Immature natural killer cell (primary cell): ENCODE results near the gene GJC1. TPM values are rescaled to one million over a fixed set of nuclear protein-coding genes. Genes with fewer than 3 reads are reported as not detected.
A peak's percentile ranks its signal among the peaks of the same experiment; 100 is the strongest.

Experiments
- DNase-seq, 3 donors: peaks; one replicate each; pipeline ENCODE4 v3.0.0; 2022; ENCODE audit warnings: mixed read lengths in 1 of 3
- H3K27ac Mint-ChIP-seq, 6 donors: one replicate each; pipeline ENCODE4 v1.8.0; 2020; ENCODE audit warnings: mixed read lengths in 6 of 6, mild to moderate bottlenecking in 5 of 6, inconsistent platforms in 4 of 6, moderate library complexity in 3 of 6
- H3K27me3 Mint-ChIP-seq, 3 donors: one replicate each; pipeline ENCODE4 v1.8.0; 2020 to 2021; ENCODE audit warnings: low read depth in 3 of 3, mild to moderate bottlenecking in 3 of 3, mixed read lengths in 3 of 3, moderate library complexity in 3 of 3, inconsistent platforms in 1 of 3
- H3K36me3 Mint-ChIP-seq, 3 donors: one replicate each; pipeline ENCODE4 v1.8.0; 2020; ENCODE audit warnings: mixed read lengths in 3 of 3, inconsistent platforms in 2 of 3, mild to moderate bottlenecking in 2 of 3
- H3K4me1 Mint-ChIP-seq, 2 donors: one replicate each; pipeline ENCODE4 v1.8.0; 2020; ENCODE audit warnings: inconsistent platforms in 2 of 2, mild to moderate bottlenecking in 2 of 2, mixed read lengths in 2 of 2, moderate library complexity in 1 of 2
- H3K4me3 Mint-ChIP-seq, 5 donors: one replicate each; pipeline ENCODE4 v1.8.0; 2020; ENCODE audit warnings: mild to moderate bottlenecking in 5 of 5, mixed read lengths in 5 of 5, inconsistent platforms in 3 of 5, moderate library complexity in 3 of 5
- H3K9me3 Mint-ChIP-seq, 6 donors: one replicate each; pipeline ENCODE4 v1.8.0; 2020; ENCODE audit warnings: mild to moderate bottlenecking in 6 of 6, mixed read lengths in 6 of 6, inconsistent platforms in 4 of 6, moderate library complexity in 3 of 6
- polyA plus RNA-seq, 3 donors: library from polyadenylated mRNA; unstranded; fragments of 300-500 nt; fragmentation: Illumina TruSeq; gene quantifications; one replicate each; pipeline ENCODE4 v1.2.3, GENCODE V29; 2021

The GJC1 gene
- polyA plus RNA-seq, 3 donors from 2014 or later, result not detected

GRCh38 chr17:44785921-44786320 lies 44.2 kb downstream of the GJC1 start:
- Mint-ChIP-seq H3K9me3 (no peaks in the 10 kb centered on the region), H3K4me1 (no peaks in the 10 kb centered on the region), H3K4me3 (no peak overlapping the region), H3K27ac (no peak overlapping the region), H3K27me3 (peaks cover 0 to 2% (median 0%) of the 10 kb centered on the region in 3 donors), H3K36me3 (no peaks in the 10 kb centered on the region)
- DNase-seq, result no peak

DNA sequence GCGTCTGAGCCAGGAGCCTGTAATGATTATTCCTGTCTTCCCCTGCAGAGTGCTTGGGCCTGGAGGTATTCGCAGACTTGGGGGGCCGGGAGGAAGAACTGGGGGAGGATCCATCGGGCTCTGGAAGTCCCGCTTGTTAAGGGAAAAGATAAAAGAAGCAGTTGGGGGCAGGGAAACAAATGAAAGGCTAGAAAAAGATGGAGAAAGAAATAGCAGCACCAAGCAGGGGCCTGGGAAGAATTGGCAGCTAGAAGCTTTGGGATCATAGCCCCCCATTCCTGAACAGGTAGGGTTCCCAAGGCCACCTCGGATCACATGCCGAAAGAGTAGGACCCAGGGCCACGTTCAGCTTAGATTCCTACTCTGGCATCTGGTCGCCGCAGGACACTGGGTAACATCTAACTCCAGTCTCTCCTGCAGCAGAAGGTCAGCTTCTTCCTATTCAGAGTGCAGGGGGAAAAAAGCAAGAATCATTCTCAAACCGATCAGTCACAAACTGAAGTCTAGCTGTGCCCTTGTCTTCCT lies 47.7 kb downstream of the GJC1 start:
- H3K27me3 Mint-ChIP-seq, result peaks cover 0 to 2% (median 2%) of the 10 kb centered on the region in 3 donors

GRCh38 chr17:44781551-44782325 lies 48.3 kb downstream of the GJC1 start:
- Mint-ChIP-seq H3K36me3 (no peaks in the 10 kb centered on the region), H3K9me3 (no peaks in the 10 kb centered on the region), H3K27ac (no peak overlapping the region), H3K4me1 (no peaks in the 10 kb centered on the region), H3K4me3 (no peak overlapping the region), H3K27me3 (peaks cover 0 to 2% (median 2%) of the 10 kb centered on the region in 3 donors)
- no peak for DNase-seq

More for the DNA sequence above, 47.7 kb downstream of the GJC1 start:
- no peak overlapping the region for H3K4me3 Mint-ChIP-seq
- H3K27ac Mint-ChIP-seq, result no peak overlapping the region
- DNase-seq, result no peak
- H3K4me1 Mint-ChIP-seq, result no peaks in the 10 kb centered on the region
- H3K36me3 Mint-ChIP-seq, result no peaks in the 10 kb centered on the region
- no peaks in the 10 kb centered on the region for H3K9me3 Mint-ChIP-seq

DNA sequence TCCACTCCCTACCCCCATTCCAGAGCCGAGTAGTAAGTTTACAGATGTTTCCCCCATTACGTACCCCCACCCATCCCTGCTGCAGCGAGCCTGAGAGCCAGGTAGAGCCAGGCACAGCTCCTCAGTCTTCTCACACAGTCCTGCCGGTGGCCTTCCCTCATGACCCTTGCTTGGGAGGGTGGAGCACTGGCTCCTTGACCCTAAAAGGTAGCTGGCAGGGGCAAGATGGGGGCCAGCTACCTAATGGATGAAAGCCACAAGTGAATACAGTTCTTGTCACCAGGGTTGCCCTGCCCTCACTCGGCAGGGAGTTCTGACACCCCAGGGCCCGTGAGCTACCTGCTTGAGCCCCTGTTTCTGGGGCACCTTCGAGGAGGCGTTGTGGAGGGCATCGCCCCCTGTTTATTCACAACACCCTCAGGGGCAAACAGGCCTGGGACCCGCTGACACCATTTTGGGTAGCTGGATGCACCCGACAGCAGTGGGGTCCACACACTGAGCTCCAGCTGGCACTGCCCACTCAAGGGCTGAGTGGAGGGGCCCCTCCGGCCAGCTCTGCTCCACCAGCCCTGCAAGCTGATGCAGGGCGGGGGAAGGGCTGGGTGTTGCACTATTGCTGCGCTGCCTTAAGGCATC lies 49.1 kb downstream of the GJC1 start:
- Mint-ChIP-seq H3K4me3 (no peak overlapping the region), H3K27ac (no peak overlapping the region), H3K4me1 (peaks cover 6 to 7% of the 10 kb centered on the region in 2 donors), H3K9me3 (no peaks in the 10 kb centered on the region), H3K36me3 (no peaks in the 10 kb centered on the region), H3K27me3 (peaks cover 0 to 2% (median 2%) of the 10 kb centered on the region in 3 donors)
- no peak for DNase-seq

GRCh38 chr17:44780161-44780560 lies 49.9 kb downstream of the GJC1 start:
- H3K4me1 Mint-ChIP-seq, result peaks cover 8 to 12% of the 10 kb centered on the region in 2 donors

GRCh38 chr17:44779211-44780025 lies 50.7 kb downstream of the GJC1 start:
- Mint-ChIP-seq H3K4me1 (peaks cover 8 to 13% of the 10 kb centered on the region in 2 donors), H3K27me3 (peaks cover 0 to 2% (median 2%) of the 10 kb centered on the region in 3 donors), H3K36me3 (no peaks in the 10 kb centered on the region), H3K9me3 (no peaks in the 10 kb centered on the region), H3K4me3 (peak overlapping the region; percentile 42 to 68 (median 64)), H3K27ac (no peak overlapping the region)
- DNase-seq, result peak; percentile 66 to 73 (median 69)

More at GRCh38 chr17:44780161-44780560, 49.9 kb downstream of the GJC1 start:
- DNase-seq, result no peak
- Mint-ChIP-seq H3K36me3 (no peaks in the 10 kb centered on the region), H3K9me3 (no peaks in the 10 kb centered on the region), H3K4me3 (peak overlapping the region in 1 of 5 donors; percentile 56), H3K27ac (no peak overlapping the region), H3K27me3 (peaks cover 0 to 2% (median 2%) of the 10 kb centered on the region in 3 donors)

- no peaks in the 10 kb centered on the region for H3K9me3 Mint-ChIP-seq
- H3K27ac Mint-ChIP-seq, result no peak overlapping the region
- H3K4me3 Mint-ChIP-seq, result peak overlapping the region; percentile 42 to 68 (median 64)
- H3K27me3 Mint-ChIP-seq, result peaks cover 0 to 2% (median 2%) of the 10 kb centered on the region in 3 donors
- H3K36me3 Mint-ChIP-seq, result no peaks in the 10 kb centered on the region
- H3K4me1 Mint-ChIP-seq, result peaks cover 8 to 13% of the 10 kb centered on the region in 2 donors
- DNase-seq, result no peak
Observed at GRCh38 chr17:44778656-44779210, 51.4 kb downstream of the GJC1 start.

GRCh38 chr17:44777394-44778348 lies 52.4 kb downstream of the GJC1 start:
- no peaks in the 10 kb centered on the region for H3K9me3 Mint-ChIP-seq
- peaks cover under 1 to 2% (median 2%) of the 10 kb centered on the region in 3 donors for H3K27me3 Mint-ChIP-seq
- H3K4me1 Mint-ChIP-seq, result peaks cover 8 to 13% of the 10 kb centered on the region in 2 donors
- no peaks in the 10 kb centered on the region for H3K36me3 Mint-ChIP-seq
- H3K27ac Mint-ChIP-seq, result no peak overlapping the region
- no peak for DNase-seq
- peak overlapping the region; percentile 15 to 59 (median 34) for H3K4me3 Mint-ChIP-seq

DNA sequence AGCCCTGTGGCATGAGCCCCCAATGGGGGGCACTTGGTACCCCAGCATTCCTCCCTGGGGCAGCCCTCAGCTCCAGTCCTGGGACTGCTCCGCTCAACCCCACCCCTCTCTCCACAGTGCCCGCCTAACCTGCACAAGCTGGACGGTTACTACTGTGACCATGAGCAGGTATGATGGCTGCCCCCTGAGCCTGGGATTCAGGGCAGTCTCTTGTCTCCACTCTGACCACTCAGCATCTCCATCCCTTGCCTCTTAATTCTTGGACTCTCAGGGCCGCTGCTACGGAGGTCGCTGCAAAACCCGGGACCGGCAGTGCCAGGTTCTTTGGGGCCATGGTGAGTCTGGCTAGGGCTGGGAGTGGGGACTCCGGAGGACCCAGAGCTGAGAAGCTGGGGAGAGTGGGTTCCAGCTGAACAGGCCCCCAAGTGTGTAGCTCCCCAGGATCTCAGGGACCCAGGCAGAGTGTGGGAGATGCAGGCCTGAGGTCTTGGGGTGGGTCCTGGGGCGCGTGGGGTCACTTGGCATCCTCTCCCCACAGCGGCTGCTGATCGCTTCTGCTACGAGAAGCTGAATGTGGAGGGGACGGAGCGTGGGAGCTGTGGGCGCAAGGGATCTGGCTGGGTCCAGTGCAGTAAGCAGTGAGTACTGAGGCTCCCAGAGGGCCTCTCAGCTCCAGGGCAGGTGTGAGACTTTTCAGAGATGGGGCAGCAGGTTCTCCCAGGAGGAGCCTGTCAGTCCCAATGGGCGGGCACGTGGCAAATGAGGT lies 53.3 kb downstream of the GJC1 start:
- Mint-ChIP-seq H3K36me3 (no peaks in the 10 kb centered on the region), H3K4me3 (peak overlapping the region; percentile 34 to 93 (median 83))
- DNase-seq, result no peak

GRCh38 chr17:44775838-44776621 lies 54.1 kb downstream of the GJC1 start:
- Mint-ChIP-seq H3K27me3 (peaks cover 0 to 2% (median 2%) of the 10 kb centered on the region in 3 donors), H3K27ac (peak overlapping the region in 3 of 6 donors; percentile 53 to 78 (median 57)), H3K4me1 (peaks cover 8 to 13% of the 10 kb centered on the region in 2 donors), H3K36me3 (no peaks in the 10 kb centered on the region), H3K9me3 (no peaks in the 10 kb centered on the region), H3K4me3 (peak overlapping the region; percentile 82 to 93 (median 89))
- no peak for DNase-seq

More for the DNA sequence above, 53.3 kb downstream of the GJC1 start:
- H3K4me1 Mint-ChIP-seq, result peaks cover 8 to 13% of the 10 kb centered on the region in 2 donors
- H3K27me3 Mint-ChIP-seq, result peaks cover 0 to 2% (median 2%) of the 10 kb centered on the region in 3 donors
- H3K27ac Mint-ChIP-seq, result no peak overlapping the region
- no peaks in the 10 kb centered on the region for H3K9me3 Mint-ChIP-seq

DNA sequence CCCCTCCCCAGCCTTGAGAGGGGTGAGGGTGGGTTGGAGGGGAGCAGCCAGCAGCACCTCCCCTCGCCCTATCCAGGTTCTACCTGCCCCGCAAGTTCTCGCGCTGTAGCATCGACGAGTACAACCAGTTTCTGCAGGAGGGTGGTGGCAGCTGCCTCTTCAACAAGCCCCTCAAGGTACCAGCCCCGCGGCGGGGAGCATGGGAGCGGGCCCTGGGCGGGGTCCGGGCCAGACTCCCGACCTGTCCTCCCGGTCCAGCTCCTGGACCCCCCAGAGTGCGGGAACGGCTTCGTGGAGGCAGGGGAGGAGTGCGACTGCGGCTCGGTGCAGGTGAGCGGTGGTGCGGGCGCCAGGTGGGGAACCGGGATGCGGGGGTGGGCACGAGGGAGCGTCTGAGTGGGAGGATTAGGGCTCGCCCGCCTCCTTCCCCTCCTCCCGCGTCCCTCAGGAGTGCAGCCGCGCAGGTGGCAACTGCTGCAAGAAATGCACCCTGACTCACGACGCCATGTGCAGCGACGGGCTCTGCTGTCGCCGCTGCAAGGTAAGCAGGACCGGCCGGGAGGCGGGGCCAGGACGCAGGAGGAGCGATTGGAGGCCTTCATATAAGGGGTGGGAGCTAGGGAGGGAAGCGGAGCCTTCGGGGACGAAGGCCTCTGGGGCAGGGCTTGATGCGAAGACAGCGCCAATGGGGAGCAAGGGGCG lies 54.8 kb downstream of the GJC1 start:
- Mint-ChIP-seq H3K27me3 (peaks cover 0 to 4% (median 0%) of the 10 kb centered on the region in 3 donors), H3K4me3 (peak overlapping the region; percentile 82 to 93 (median 89)), H3K9me3 (no peaks in the 10 kb centered on the region), H3K27ac (peak overlapping the region in 3 of 6 donors; percentile 53 to 78 (median 57)), H3K36me3 (no peaks in the 10 kb centered on the region), H3K4me1 (peaks cover 8 to 13% of the 10 kb centered on the region in 2 donors)
- peak; percentile 93 to 94 (median 94) for DNase-seq
